HG03442 (cell line): ENCODE measurements around the gene OR4K17.
"Not testable (repeated sequence)": the region's sequence is repeated elsewhere in the genome, so short reads cannot be mapped to it uniquely, and the experiment has no call there.

Source experiments
- ATAC-seq: cut with Tn5 transposase; IDR thresholded peaks from one replicate; pipeline ENCODE4 v1.9.1; 2021; ENCODE audit warnings: mild to moderate bottlenecking, moderate library complexity; ENCODE audit not compliant: unreplicated experiment

Gene OR4K17, protein sequence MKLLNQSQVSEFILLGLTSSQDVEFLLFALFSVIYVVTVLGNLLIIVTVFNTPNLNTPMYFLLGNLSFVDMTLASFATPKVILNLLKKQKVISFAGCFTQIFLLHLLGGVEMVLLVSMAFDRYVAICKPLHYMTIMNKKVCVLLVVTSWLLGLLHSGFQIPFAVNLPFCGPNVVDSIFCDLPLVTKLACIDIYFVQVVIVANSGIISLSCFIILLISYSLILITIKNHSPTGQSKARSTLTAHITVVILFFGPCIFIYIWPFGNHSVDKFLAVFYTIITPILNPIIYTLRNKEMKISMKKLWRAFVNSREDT

DNA sequence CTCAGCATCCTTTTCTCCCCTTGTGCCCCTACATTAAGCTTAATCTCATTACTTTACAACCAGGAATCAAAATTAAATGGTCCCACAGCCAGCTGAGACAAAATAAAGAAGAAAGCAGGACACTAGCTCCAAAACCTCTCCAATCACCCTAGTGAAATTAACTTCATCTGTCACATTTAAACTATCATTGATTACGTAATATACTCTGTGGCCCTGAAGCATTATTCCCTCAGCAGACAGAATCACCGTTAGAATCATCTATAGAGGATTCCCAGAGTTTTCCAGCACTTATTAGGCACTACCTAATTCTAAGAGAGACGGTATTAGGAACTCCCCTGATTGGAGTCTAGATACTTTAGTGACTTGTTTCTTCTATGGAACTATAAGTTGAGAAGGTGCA is at the start of gene OR4K17:
Gene OR4K17, plus strand, starts transcription at position 302 of the 400 bp plus-strand sequence. CDS start 6,761 bp downstream, outside the sequence.
- no peak for ATAC-seq

DNA sequence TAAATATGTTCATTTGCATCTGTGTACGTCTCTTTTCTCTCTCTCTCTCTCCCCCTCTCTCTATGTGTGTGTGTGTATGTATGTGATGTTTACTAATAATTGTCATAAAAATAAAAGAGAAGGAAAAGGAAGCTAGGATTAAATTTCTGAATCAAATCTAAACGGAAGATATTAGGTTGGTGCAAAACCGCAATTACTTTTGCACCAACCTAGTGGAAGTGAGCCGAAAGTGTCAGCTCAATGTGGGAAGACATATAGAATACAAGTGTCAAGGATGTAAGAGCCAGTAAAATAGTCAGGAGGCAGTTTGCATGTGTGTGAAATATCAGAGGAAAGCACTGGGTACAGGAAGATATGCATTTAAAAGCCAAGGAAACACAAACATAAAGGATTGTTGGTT is 18.5 kb upstream of the OR4K17 start:
- ATAC-seq, result no peak

DNA sequence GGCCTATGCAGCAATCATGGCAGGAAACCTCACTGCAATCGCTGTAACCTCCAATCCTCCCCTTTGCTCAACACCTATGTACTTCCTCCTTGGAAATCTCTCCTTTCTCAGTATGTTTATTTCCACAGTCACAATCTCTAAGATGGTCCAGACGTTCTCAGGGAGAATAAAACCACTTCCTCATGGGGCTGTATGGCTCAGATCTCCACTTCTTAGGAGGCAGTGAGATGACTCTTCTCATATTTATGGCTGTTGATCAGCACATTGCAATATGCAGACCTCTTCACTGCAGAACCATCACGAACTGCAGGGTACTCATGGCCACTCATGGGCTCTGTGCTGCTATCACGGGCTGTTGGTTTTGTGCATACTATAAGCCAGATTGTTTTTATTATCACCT is 17.1 kb upstream of the OR4K17 start:
- ATAC-seq, result no peak

DNA sequence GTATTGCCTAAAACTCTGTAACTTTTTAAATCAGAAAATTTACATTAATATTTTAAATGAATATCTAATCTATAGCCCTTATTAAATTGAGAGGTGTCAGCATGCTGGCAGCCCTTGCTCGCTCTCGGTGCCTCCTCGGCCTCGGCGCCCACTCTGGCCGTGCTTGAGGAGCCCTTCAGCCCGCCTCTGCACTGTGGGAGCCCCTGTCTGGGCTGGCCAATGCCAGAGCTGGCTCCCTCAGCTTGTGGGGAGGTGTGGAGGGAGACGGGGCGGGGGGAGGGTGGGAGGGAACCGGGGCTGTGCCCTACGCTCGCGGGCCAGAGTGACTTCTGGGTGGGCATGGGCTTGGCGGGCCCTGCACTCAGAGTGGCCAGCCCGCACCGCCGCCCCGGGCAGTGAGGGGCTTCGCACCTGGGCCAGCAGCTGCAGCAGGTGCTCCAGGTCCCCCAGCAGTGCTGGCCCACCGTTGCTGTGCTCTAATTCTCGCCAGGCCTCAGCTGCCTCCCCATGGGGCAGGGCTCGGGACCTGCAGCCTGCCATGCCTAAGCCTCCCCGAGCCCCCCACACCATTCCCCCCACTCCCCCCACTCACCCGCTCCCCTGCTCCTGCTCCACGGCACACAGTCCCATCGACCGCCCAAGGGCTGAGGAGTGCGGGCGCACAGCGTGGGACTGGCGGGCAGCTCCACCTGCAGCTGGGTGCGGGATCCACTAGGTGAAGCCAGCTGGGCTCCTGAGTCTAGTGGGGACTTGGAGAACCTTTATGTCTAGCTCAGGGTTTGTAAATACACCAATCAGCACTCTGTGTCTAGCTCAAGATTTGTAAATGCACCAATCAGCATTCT is 11.4 kb upstream of the OR4K17 start:
- not testable (repeated sequence) for ATAC-seq

DNA sequence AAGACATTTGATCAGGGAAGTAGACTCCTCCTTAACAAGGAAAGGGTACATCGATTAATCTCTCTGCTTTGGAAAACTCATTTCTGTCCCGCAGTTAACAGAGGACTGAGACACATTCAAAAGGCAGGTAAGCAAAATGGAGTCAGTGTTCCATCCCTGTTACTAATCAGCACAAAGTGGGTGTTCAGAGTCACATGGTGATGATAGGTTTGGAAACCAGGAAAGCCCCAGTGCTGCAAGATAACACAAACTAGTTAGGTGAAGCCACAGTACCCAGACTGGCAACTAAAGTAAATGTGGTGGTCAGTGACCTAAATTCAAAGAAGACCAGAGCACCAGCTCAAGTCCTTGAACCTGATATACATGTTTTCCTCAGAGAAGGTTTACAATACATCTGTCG is 1.8 kb downstream of the OR4K17 start:
- no peak for ATAC-seq

DNA sequence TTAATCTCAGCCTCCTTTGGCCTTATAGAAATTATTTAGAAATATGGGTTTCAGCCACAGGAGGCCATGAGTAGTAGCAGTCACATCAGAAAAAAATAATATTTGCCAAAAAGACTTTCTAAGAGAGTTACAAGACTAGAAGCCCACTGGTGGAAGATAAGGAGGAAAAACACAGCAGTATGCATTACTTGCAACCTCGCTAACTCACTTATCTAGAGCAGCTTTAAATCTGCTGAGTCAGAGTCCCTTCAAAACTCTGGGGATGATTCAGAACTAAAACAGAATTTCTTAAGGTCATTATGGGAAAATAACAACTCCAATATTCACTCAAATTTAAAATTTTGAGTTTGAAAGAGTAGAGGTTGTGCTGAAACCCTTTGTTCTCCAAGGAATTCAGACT is 6.2 kb downstream of the OR4K17 start:
- no peak for ATAC-seq

DNA sequence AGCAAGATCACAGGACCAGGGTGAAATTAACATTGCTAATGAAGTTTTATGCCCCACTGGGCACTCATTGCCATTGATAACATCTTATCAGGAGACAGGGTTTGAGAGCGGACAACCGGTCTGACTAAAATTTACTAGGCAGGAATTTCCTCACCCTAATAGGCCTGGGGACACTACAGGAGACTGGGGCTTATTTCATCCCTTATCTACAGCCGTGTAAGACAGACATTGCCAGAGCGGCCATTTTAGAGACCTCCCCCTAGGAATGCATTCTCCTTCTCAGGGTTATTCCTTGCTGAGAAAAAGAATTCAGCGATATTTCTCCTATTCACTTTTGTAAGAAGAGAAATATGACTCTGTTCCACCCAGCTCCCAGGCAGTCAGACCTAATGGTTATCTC is 8.3 kb downstream of the OR4K17 start:
- no peak for ATAC-seq

DNA sequence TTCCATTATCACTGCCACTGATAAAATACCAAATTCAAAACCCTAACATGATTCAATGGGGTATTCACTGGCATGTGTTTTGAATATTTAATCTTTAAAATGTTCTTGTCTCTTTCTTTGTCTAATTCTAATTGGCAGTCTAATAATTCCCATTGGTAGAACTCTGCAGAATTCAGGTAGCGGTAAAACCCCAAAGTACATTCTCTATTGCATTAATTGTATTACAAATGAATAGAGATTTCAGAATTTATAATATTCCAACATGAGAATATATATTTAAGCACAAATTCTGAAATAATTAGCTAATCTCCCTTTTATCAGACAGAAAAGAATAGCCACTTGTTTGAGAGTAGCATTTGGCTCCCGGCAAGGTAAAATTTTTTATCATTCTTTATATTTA is 28.0 kb downstream of the OR4K17 start, which contains the start of gene OR4N5:
Gene OR4N5, plus strand, starts transcription at position 301 of the 400 bp plus-strand sequence. CDS start 4,916 bp downstream, outside the sequence.
- ATAC-seq, result no peak

DNA sequence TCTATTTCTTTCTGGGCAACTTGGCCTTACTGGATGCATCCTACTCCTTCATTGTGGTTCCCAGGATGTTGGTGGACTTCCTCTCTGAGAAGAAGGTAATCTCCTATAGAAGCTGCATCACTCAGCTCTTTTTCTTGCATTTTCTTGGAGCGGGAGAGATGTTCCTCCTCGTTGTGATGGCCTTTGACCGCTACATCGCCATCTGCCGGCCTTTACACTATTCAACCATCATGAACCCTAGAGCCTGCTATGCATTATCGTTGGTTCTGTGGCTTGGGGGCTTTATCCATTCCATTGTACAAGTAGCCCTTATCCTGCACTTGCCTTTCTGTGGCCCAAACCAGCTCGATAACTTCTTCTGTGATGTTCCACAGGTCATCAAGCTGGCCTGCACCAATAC is 33.4 kb downstream of the OR4K17 start:
- ATAC-seq, result no peak

DNA sequence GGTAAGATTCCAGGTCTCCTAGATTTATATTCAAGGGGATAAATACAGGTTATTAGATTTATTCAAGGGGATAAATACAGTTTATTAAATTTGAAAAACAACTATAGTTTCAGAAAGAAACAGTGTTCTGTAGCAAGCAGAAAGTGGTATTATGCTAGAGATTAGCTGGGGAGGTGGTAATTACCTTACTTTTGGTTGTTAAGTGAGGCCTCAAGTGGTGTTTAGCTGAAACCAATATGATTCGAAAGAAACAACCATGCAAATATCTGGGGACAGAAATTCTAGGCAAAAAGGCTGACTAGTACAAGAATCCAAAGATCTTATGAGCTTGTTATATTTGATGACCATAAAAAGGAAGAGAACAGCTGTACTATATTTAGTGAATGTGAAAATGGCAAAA is 34.3 kb downstream of the OR4K17 start:
- no peak for ATAC-seq

DNA sequence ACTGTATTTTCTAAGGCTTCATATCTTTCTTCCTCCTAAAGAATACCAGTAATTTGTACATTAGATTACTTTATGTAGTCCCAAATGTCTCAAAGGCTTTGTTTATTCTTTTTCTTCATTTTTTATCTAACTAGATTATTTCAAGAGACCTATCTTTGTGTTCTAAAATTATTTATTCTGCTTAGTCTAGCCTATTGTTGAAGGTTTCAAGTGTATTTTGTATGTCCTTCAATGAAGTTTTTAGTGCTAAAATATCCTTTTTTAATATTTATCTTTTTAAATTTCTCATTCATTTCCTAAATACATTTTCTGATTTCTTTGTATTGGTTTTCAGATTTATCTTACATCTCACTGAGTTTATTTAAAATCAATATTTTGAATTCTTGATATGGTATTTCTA is 53.9 kb downstream of the OR4K17 start:
- ATAC-seq, result no peak

DNA sequence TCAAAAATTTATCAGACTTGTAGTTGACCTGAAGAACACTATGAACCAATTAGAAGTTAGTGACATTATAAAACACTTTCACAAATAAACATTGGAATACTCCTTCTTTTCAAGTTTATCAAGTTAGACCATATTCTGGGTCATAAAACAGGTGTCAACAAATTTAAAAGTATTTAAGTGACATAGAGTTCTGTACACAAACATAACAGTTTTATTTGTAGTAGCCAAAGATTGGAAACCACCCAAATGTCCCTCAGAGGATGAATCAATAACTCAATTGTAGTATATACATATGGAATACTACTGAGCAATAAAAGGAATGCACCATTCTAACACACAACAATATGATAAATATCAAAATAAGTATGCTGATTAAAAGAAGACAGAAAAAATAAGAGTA is 56.6 kb downstream of the OR4K17 start:
- ATAC-seq, result no peak

DNA sequence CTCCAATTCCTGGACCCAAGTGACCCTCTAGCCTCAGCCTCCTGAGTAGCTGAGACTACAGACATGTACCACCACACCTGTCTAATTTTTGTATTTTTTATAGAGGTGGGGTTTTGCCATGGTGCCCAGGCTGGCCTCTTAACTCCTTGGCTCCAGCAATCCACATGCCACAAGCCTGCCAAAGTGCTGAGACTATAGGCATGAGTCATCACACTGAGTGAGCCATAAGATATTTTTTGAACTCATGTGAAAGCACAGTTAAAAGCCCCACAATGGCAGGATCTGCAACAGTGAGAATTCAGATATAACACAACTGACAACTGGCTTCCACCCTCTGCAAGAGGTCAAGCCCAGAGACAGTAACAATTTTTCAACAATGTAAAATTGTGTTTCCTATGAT is 59.3 kb downstream of the OR4K17 start:
- ATAC-seq, result not testable (repeated sequence)
